Calu3 (cell line): ENCODE data around the gene OR9A2. TPM values are rescaled to one million over a fixed set of nuclear protein-coding genes. Genes with fewer than 3 reads are reported as not detected.

Experiments
- BruUV-seq: library from RNA; stranded (reverse); fragments of 400-500 nt; replicated peaks from 2 replicates; lab custom pipeline; 2021; lab: Mats Ljungman, UMichigan
- CTCF ChIA-PET: fragments of 300-600 bp; sonication (Branson Sonifier 250); formaldehyde crosslinking; loops from one replicate; lab custom pipeline; 2022; ENCODE audit warnings: antibody characterized with exemption; lab: Charles Lee
- DNase-seq: peaks from one replicate; pipeline ENCODE4 v3.0.0; 2022
- H3K27ac Mint-ChIP-seq: one replicate; pipeline ENCODE4 v1.8.0; 2022; ENCODE audit warnings: mixed read lengths; ENCODE audit not compliant: unreplicated experiment
- H3K27me3 Mint-ChIP-seq: one replicate; pipeline ENCODE4 v1.8.0; 2022; ENCODE audit warnings: mixed read lengths; ENCODE audit not compliant: unreplicated experiment
- H3K36me3 Mint-ChIP-seq: one replicate; pipeline ENCODE4 v1.8.0; 2022; ENCODE audit warnings: mild to moderate bottlenecking, moderate library complexity, mixed read lengths; ENCODE audit not compliant: insufficient read depth, unreplicated experiment
- H3K4me1 Mint-ChIP-seq: one replicate; pipeline ENCODE4 v1.8.0; 2022; ENCODE audit warnings: mild to moderate bottlenecking, low read depth, mixed read lengths; ENCODE audit not compliant: unreplicated experiment
- H3K4me3 Mint-ChIP-seq: one replicate; pipeline ENCODE4 v1.8.0; 2022; ENCODE audit warnings: mild to moderate bottlenecking, low read depth, moderate library complexity, mixed read lengths; ENCODE audit not compliant: unreplicated experiment
- H3K9me3 Mint-ChIP-seq: one replicate; pipeline ENCODE4 v1.8.0; 2022; ENCODE audit warnings: low read depth, mixed read lengths; ENCODE audit not compliant: unreplicated experiment
- CTCF ChIP-seq: fragments of 200-600 bp; IDR thresholded peaks from one replicate; pipeline ENCODE4 v1.8.0; 2022; ENCODE audit warnings: antibody characterized with exemption; ENCODE audit not compliant: unreplicated experiment
- intact Hi-C: fragments of 100-400 bp; cut with micrococcal nuclease; formaldehyde crosslinking; loops from one replicate; pipeline ENCODE4 v1.10.0; 2022; ENCODE audit not compliant: unreplicated experiment
- total RNA-seq: library from RNA; stranded (reverse); gene quantifications from 2 replicates; pipeline ENCODE4 v1.2.3, GENCODE V29; 2022

Gene OR9A2
- total RNA-seq, 1 experiment from 2014 or later = not detected

DNA sequence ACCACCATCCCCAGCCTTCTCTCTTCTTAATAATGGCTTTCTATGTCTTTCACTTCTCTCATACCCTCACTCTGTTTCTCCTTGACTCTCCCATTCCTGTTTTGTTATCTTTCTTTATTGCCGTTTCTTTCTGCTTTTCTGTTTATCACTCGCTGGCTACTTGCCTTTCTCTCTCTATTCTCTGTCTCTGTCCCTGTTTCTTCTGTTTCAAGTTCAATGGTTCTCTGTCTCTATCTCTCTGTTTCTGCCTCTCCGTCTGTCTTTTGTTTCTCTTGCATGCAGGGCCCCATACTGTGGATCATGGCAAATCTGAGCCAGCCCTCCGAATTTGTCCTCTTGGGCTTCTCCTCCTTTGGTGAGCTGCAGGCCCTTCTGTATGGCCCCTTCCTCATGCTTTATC lies 25.1 kb upstream of the OR9A2 start, which contains the start of gene OR6V1:
Gene OR6V1 (plus strand): TSS at position 301 of the 400 bp plus-strand sequence. CDS start 0 bp downstream, at position 301.
- H3K27ac Mint-ChIP-seq = no peak within 1 kb of the TSS
- no peak for TF ChIP-seq CTCF
- no peaks in the 10 kb centered on the region for H3K4me1 Mint-ChIP-seq
- H3K9me3 Mint-ChIP-seq = no peaks in the 10 kb centered on the region
- no peak for DNase-seq
- no TSS peak for BruUV-seq
- H3K36me3 Mint-ChIP-seq = no peaks in the 10 kb centered on the region
- H3K27me3 Mint-ChIP-seq = peaks cover 34% of the 10 kb centered on the region
- CTCF ChIA-PET = no interaction called here
- intact Hi-C loops = no loop called here
- H3K4me3 Mint-ChIP-seq = no peak within 1 kb of the TSS

DNA sequence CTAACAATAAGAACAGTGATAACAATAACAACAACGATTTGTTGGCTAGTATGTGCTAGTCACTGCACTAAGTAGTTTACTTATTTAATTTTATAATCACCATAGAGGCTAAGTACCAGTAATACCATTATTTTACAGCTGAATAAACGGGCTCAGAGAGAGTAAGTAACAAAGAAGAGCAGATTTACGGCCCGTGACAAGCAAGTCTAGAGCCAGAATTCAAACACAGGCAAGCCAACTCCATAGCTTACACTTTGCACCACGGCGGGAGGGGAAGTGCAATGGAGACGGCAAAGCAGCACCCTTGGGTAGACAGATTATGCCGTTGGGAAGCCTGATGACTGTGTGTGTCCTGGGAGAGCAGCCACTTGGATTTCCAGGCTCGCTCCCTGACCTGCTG lies 24.0 kb upstream of the OR9A2 start:
- Mint-ChIP-seq H3K36me3 (no peaks in the 10 kb centered on the region), H3K9me3 (no peaks in the 10 kb centered on the region), H3K4me3 (no peak overlapping the region), H3K4me1 (no peaks in the 10 kb centered on the region), H3K27me3 (peaks cover 45% of the 10 kb centered on the region), H3K27ac (no peak overlapping the region)
- no peak for TF ChIP-seq CTCF
- intact Hi-C loops = no loop called here
- DNase-seq = no peak
- CTCF ChIA-PET = no interaction called here
- no TSS peak for BruUV-seq

- Mint-ChIP-seq H3K27ac (no peak overlapping the region), H3K27me3 (peaks cover 48% of the 10 kb centered on the region), H3K4me3 (no peak overlapping the region), H3K36me3 (no peaks in the 10 kb centered on the region), H3K9me3 (no peaks in the 10 kb centered on the region), H3K4me1 (no peaks in the 10 kb centered on the region)
- intact Hi-C loops = no loop called here
- CTCF ChIA-PET = no interaction called here
- TF ChIP-seq CTCF = no peak
- no peak for DNase-seq
- BruUV-seq = no TSS peak
Observed at GRCh38 chr7:143049362-143049761, 22.4 kb upstream of the OR9A2 start.

- CTCF ChIA-PET = interaction anchor here (0.6 kb wide), 1 partner anchor 89 kb away, joined by 3 read pairs; no protein-coding TSS in a partner anchor
- TF ChIP-seq CTCF = no peak
- H3K4me1 Mint-ChIP-seq = no peaks in the 10 kb centered on the region
- H3K27ac Mint-ChIP-seq = no peak overlapping the region
- no peaks in the 10 kb centered on the region for H3K36me3 Mint-ChIP-seq
- BruUV-seq = no TSS peak
- no peaks in the 10 kb centered on the region for H3K9me3 Mint-ChIP-seq
- H3K27me3 Mint-ChIP-seq = peaks cover 48% of the 10 kb centered on the region
- H3K4me3 Mint-ChIP-seq = no peak overlapping the region
- intact Hi-C loops = no loop called here
- DNase-seq = no peak
Observed at GRCh38 chr7:143048827-143049226, 21.9 kb upstream of the OR9A2 start.
